Heart right ventricle (tissue), 16 donors: ENCODE data around the gene CIC. TPM values are rescaled to one million over a fixed set of nuclear protein-coding genes. Genes with fewer than 3 reads are reported as not detected.

Experiments
- ATAC-seq, 8 donors: fragments of 200-7000 bp; cut with Tn5 transposase; one replicate each; pipeline ENCODE4 v1.9.1; 2020; ENCODE audit warnings: mild to moderate bottlenecking in 8 of 8, moderate library complexity in 8 of 8, moderate number of reproducible peaks in 1 of 8
- DNase-seq, 2 donors: peaks; one replicate each; pipeline ENCODE4 v3.0.0-alpha.2; 2020
- H3K27ac ChIP-seq, 10 donors: fragments of 200-600 bp; sonication (generic) in 2 of 10; one replicate each; pipeline versions ENCODE4 v1.5.0 to v1.8.0; 2020 to 2022; ENCODE audit warnings: mild to moderate bottlenecking in 3 of 10
- H3K27me3 ChIP-seq, 7 donors: fragments of 200-600 bp; one replicate each; pipeline ENCODE4 v1.8.0; 2021 to 2022; ENCODE audit warnings: mild to moderate bottlenecking in 2 of 7
- H3K36me3 ChIP-seq, 9 donors: fragments of 200-600 bp; sonication (generic) in 1 of 9; one replicate each; pipeline versions ENCODE4 v1.5.0 to v1.8.0; 2020 to 2022; ENCODE audit warnings: mild to moderate bottlenecking in 2 of 9
- H3K4me1 ChIP-seq, 9 donors: fragments of 200-600 bp; sonication (generic) in 1 of 9; one replicate each; pipeline versions ENCODE4 v1.5.0 to v1.8.0; 2020 to 2022; ENCODE audit warnings: mild to moderate bottlenecking in 4 of 9
- H3K4me3 ChIP-seq, 10 donors: fragments of 200-600 bp; sonication (generic) in 2 of 10; one replicate each; pipeline versions ENCODE4 v1.5.0 to v1.8.0; 2020 to 2022; ENCODE audit warnings: mild to moderate bottlenecking in 7 of 10, moderate library complexity in 2 of 10
- H3K9me3 ChIP-seq, 11 donors: fragments of 200-600 bp in 10 of 11; sonication (generic) in 2 of 11; one replicate each; pipeline versions ENCODE4 v1.5.0 to v1.8.0; 2013 to 2022; ENCODE audit warnings: mild to moderate bottlenecking in 2 of 11, control low read depth in 1 of 11, moderate library complexity in 1 of 11
- WGBS, 2 donors: extraction: QIAGEN DNeasy Blood & Tissue Kit; methylation state at CpG; one replicate each; pipeline ENCODE4 v1.1.7; 2013; ENCODE audit warnings: inconsistent platforms in 1 of 2; 5-methylcytosine and 5-hydroxymethylcytosine counted together
- intact Hi-C, 10 donors: fragments of 100-400 bp; cut with DNase I; formaldehyde crosslinking; loops; one replicate each; pipeline versions ENCODE4 v1.11.1 to v1.14.2; 2022
- polyA plus RNA-seq, 2 donors: library from polyadenylated mRNA; stranded (reverse); fragments of 200-250 nt; gene quantifications; one replicate each; pipeline ENCODE4 v1.2.3, GENCODE V29; 2013
- total RNA-seq, 10 donors: library from RNA; stranded (reverse); fragmentation: NEBNext Ultra II Directional in 3 of 10; extraction: Animal tissue kit (Norgen Biotek cat#: 25700) in 3 of 10; gene quantifications; one replicate each; pipeline versions ENCODE4 v1.2.1 to v1.2.4, GENCODE V29; 2021 to 2023
- TF ChIP-seq, protein P1 (sequence below), 9 donors: fragments of 200-600 bp; sonication (generic) in 2 of 9; IDR thresholded peaks; one replicate each; pipeline versions ENCODE4 v1.5.0 to v1.8.0; 2021 to 2022; ENCODE audit warnings: antibody characterized with exemption in 9 of 9, mild to moderate bottlenecking in 5 of 9, moderate library complexity in 1 of 9
- donor health status: Arrhythmogenic right ventricular cardiomyopathy.
- donor health status: ischemic (EF 13 %, LVEDD 7.1; RV severe dilation, severe dysfunction).
- donor health status: healthy with polysubstance abuse.
- donor health status: DM: no; HTN: yes; CAD: no.
- donor health status: DM: no; HTN: no; CAD: no.
- donor health status: ischemic (EF 25% LVEDD 6.9; RV normal size, moderate dysfunction).
- donor health status: ischemic (EF 25% LVEDD 5.7; RV mildly dilated, moderate dysfunction).
- donor health status: healthy.
- donor health status: DM: yes; HTN: yes; CAD: no.
- donor health status: Ischemic cardiomyopathy.
- donor health status: ischemic (EF 35%, LVEDD 5.7; RV mildly dilated, moderate dysfunction).
- donor health status: nonischemic (EF 11% LVEDD 7.7; RV severe dilation, severe dysfunction).
- donor health status: DM: yes; HTN: yes; CAD: no.
- donor health status: PGD.
- donor health status: ischemic (EF 29% LVEDD 5.4; RV normal size, mild dysfunction).
- donor health status: nonischemic (EF 23%, LVEDD 6.1; RV moderate dilation, normal function).

The CIC gene
- total and polyA plus RNA-seq, 12 donors: 17.6 to 42.0 (median 32.0) TPM

DNA sequence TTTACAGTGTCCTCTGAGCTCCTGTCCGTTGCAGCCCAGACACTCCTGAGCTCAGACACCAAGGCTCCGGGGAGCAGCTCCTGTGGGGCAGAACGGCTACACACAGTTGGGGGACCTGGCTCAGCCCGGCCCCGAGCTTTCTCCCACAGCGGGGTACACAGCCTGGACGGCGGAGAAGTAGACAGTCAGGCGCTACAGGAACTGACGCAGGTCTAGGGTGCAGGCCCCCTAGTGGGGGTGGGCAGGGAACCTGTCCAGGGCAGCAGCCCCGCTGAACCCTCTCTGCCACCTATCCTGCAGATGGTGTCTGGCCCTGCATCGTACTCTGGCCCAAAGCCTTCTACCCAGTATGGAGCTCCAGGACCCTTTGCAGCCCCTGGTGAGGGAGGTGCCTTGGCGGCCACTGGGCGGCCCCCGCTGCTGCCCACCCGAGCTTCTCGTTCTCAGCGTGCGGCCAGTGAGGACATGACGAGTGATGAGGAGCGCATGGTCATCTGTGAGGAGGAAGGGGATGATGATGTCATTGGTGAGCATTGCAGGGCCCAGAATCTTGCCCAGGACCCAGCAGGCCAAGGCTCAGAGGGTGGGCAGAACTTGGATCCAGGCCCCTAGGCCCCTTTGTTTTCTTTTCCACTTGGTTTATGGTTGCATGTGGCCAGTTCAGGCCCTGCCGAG lies 20.0 kb downstream of the CIC start:
- WGBS, 2 donors: 89 to 91% methylated on average over 22 of the region's 22 CpGs
- DNase-seq: peak in 1 of 2 donors; percentile 4

DNA sequence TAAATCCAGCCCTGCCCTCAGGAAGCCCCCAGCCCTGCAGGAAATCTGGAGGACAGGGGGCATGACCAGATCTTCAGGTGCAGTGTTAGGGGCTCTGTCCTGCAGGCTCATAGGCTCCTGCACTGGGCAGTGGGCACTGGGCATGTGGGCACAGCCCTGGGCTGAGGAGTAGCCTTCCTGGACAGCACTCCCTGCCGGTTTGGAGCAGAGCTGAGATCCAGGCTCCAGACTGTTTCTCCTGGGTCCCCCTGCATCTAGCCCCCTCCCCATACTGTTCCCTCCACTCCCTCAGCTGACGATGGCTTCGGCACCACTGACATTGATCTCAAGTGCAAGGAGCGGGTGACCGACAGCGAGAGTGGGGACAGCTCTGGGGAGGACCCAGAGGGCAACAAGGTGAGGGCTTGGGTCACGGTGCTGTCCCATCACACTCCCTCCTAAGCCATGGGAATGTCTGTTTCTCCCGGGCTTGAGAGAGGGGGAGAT lies 20.5 kb downstream of the CIC start:
- H3K27me3 ChIP-seq: no peaks in the 10 kb centered on the region
- intact Hi-C loops: loop anchor here in 3 of 10 donors (5.0 to 10.0 kb wide), 2 partner anchors 42 to 155 kb away; partner anchors contain the start of gene POU2F2 (in 1 of the 3)
- DNase-seq (no peak), ATAC-seq (no peak)
- H3K4me1 ChIP-seq: peaks cover 18 to 26% (median 25%) of the 10 kb centered on the region in 9 donors
- no peak overlapping the region for H3K4me3 ChIP-seq
- 87% methylated on average over 8 of the region's 8 CpGs for WGBS, 2 donors
- H3K9me3 ChIP-seq: no peaks in the 10 kb centered on the region
- no peak overlapping the region for H3K27ac ChIP-seq
- TF ChIP-seq, protein P1, sequence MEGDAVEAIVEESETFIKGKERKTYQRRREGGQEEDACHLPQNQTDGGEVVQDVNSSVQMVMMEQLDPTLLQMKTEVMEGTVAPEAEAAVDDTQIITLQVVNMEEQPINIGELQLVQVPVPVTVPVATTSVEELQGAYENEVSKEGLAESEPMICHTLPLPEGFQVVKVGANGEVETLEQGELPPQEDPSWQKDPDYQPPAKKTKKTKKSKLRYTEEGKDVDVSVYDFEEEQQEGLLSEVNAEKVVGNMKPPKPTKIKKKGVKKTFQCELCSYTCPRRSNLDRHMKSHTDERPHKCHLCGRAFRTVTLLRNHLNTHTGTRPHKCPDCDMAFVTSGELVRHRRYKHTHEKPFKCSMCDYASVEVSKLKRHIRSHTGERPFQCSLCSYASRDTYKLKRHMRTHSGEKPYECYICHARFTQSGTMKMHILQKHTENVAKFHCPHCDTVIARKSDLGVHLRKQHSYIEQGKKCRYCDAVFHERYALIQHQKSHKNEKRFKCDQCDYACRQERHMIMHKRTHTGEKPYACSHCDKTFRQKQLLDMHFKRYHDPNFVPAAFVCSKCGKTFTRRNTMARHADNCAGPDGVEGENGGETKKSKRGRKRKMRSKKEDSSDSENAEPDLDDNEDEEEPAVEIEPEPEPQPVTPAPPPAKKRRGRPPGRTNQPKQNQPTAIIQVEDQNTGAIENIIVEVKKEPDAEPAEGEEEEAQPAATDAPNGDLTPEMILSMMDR (IDR thresholded peaks at IDR 0.05): no peak
- peaks cover 0 to 80% (median 65%) of the 10 kb centered on the region in 9 donors for H3K36me3 ChIP-seq

More for the DNA sequence above, 20.0 kb downstream of the CIC start:
- Histone ChIP-seq H3K27ac (no peak overlapping the region), H3K4me1 (peaks cover 18 to 27% (median 25%) of the 10 kb centered on the region in 9 donors), H3K36me3 (peaks cover 0 to 74% (median 60%) of the 10 kb centered on the region in 9 donors), H3K27me3 (no peaks in the 10 kb centered on the region), H3K4me3 (no peak overlapping the region), H3K9me3 (no peaks in the 10 kb centered on the region)
- intact Hi-C loops: no loop called here
- ATAC-seq: no peak
- TF ChIP-seq, protein P1 (IDR thresholded peaks at IDR 0.05): no peak

DNA sequence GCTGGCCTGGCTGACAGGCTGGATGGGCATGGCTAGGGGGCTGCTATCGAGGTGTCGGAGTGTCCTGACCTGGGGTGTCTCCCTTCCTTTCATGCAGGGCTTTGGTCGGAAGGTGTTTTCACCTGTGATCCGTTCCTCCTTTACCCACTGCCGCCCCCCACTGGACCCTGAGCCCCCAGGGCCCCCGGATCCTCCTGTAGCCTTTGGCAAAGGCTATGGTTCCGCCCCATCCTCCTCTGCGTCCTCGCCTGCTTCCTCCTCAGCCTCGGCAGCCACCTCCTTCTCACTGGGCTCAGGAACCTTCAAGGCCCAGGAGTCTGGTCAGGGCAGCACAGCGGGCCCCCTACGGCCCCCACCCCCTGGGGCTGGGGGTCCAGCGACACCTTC lies 21.1 kb downstream of the CIC start:
- TF ChIP-seq, protein P1 (IDR thresholded peaks at IDR 0.05): no peak
- Histone ChIP-seq H3K27ac (no peak overlapping the region), H3K4me1 (peaks cover 15 to 21% (median 19%) of the 10 kb centered on the region in 9 donors), H3K9me3 (no peaks in the 10 kb centered on the region), H3K4me3 (no peak overlapping the region), H3K36me3 (peaks cover 0 to 86% (median 65%) of the 10 kb centered on the region in 9 donors), H3K27me3 (no peaks in the 10 kb centered on the region)
- no peak for ATAC-seq
- 77 to 83% methylated on average over 13 of the region's 13 CpGs for WGBS, 2 donors
- intact Hi-C loops: loop anchor here in 3 of 10 donors (5.0 to 10.0 kb wide), 2 partner anchors 43 to 155 kb away; partner anchors contain the start of gene POU2F2 (in 1 of the 3)
- DNase-seq: no peak

DNA sequence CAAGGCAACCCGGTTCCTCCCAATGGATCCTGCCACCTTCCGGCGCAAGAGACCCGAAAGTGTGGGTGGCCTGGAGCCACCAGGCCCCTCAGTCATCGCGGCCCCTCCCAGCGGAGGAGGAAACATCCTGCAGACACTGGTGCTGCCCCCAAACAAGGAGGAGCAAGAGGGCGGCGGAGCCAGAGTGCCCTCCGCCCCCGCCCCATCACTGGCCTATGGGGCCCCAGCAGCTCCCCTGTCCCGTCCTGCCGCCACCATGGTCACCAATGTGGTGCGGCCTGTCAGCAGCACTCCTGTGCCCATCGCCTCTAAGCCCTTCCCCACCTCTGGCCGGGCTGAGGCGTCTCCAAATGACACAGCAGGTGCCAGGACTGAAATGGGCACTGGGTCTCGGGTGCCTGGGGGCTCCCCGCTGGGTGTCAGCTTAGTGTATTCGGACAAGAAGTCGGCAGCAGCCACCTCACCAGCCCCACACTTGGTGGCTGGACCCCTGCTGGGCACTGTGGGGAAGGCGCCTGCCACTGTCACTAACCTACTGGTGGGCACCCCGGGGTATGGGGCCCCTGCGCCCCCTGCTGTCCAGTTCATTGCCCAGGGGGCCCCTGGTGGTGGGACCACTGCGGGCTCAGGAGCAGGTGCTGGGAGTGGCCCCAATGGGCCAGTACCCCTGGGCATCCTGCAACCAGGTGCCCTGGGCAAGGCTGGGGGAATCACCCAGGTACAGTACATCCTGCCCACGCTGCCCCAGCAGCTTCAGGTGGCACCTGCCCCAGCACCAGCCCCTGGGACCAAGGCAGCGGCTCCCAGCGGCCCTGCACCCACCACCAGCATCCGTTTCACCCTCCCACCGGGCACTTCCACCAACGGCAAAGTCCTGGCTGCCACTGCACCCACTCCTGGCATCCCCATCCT lies 21.7 kb downstream of the CIC start:
- peak in 1 of 8 donors; percentile 4 for ATAC-seq
- WGBS, 2 donors: 86 to 89% methylated on average over 29 to 31 of the region's 31 CpGs
- no peaks in the 10 kb centered on the region for H3K27me3 ChIP-seq
- peaks cover 9 to 14% (median 13%) of the 10 kb centered on the region in 9 donors for H3K4me1 ChIP-seq
- no peak overlapping the region for H3K27ac ChIP-seq
- TF ChIP-seq, protein P1 (IDR thresholded peaks at IDR 0.05): peak; percentile 10 to 54 (median 36)
- DNase-seq: no peak
- intact Hi-C loops: loop anchor here in 3 of 10 donors (5.0 to 10.0 kb wide), 2 partner anchors 43 to 156 kb away; partner anchors contain the start of gene POU2F2 (in 1 of the 3)
- no peak overlapping the region for H3K4me3 ChIP-seq
- H3K9me3 ChIP-seq: no peaks in the 10 kb centered on the region
- H3K36me3 ChIP-seq: peaks cover 0 to 92% (median 65%) of the 10 kb centered on the region in 9 donors
